Measurements from ENCODE around the gene ARL3.
"Not testable (repeated sequence)": the region's sequence is repeated elsewhere in the genome, so short reads cannot be mapped to it uniquely, and the experiment has no call there.

ARL3 gene

DNA sequence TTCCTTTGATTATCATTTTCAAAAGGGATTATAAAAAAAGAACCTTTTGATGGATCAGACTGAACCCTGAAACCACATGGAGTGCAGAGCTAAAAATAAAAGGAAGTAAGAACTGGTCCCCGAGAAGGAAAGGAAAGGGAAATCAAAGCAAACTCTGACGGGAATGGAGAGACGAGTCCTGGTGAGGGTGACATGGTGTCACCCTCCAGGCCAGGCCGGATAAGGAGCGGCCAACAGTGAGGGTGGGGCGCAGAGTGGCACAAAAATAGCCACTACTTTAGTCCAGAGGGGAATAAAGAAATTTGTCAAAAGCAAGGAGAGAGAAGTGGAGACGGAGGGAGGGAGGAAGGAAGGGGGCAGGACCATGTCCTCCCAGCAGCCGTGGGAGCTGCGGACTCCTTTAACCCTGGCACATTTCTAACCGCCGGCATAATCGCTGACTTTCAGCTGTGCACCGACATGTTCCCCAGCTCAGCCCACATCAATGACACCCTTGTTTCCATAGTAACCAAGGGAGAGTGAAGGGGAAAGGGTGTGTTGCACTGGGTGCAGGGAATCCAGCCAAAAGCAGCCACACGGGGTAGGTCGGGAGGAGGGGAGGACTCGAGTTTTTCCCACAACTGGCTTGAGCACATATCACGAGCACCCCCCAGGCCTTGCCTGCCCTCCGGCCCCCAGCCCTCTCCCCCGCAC, 40.2 kb downstream of the ARL3 start:
- peak in 1 of 2 experiments; percentile 39 for DNase-seq (ENCODE audit: low read depth in 2 of 2)

DNA sequence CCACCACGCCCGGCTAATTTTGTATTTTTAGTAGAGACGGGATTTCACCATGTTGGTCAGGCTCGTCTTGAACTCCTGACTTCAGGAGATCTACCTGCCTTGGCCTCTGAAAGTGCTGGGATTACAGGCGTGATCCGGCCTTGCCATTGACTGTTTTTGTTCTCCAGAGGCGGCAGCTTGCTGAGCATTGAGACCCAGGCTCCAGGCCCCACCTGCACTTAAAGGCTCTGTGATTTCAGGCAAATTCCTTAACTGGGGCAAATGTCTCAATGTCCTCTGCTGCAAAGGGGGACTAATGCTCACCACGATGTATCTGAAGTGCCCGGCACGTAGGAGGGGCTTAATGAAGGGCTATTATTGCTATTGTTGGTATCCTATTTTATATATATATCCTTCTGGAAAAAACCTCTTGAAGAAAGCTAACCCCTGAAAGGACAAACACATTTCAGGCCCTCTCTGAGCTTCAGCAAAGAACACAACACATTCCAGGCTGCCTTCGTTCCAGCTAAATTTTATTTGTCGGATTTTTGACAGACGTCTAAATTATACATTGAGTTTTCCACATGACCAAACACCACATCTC, 40.9 kb downstream of the ARL3 start:
- DNase-seq (ENCODE audit: low read depth in 2 of 2) = no peak

DNA sequence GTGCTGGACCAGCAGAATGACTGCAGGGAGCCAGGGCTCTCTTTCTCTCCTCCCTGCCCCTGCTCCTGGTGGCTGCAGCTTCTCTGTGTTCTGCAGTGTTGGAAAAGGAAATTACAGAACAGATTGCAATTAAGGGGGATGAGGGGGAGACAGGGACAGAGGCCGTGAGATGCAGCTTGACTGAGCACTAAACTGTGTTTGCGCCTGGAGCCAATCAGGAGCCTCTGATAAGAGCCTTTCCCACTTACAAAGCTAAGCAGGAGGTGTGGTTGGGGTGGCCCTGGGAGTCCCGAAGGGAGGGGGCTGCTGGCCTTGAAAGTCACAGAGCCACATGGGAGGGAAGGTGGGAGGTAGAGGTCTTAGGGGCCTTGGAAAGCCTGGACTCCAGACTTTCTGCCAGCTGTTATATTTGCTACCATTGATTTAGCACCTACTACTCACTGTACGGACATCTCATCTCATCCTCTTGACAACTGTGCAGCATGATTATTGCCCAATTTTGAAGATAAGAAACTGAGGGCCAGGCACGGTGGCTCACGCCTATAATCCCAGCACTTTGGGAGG, 43.2 kb downstream of the ARL3 start:
- DNase-seq (ENCODE audit: low read depth in 2 of 2) = no peak

DNA sequence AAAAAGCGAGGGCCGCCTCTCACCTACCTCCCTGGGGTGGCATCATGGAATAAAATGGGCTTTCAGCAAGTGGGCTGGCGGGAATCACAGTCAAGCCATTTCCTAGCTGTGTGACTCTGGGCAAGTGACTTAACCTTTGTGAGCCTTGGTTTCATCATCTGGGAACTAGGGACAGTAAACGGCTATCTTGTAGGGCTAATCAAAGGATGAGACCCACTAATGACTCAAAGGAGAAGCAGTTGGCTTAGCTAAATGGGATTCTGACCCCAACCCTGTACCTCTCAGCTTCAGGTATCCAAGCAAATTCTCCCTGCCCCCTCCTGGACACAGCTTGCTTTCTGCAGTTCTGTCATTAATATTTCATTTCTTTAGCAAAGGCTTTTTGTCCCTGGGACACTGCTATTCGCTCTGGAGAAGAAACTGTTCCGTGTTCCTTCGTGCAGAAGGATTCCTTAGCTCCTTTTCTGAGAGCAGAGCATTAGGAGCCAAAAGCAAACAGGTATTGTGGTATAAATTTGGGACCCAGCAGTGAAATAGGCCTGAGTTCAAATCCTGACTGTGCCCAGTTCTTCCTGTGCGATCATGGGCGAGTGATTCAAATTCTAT, 44.0 kb downstream of the ARL3 start:
- DNase-seq (ENCODE audit: low read depth in 2 of 2) = no peak

DNA sequence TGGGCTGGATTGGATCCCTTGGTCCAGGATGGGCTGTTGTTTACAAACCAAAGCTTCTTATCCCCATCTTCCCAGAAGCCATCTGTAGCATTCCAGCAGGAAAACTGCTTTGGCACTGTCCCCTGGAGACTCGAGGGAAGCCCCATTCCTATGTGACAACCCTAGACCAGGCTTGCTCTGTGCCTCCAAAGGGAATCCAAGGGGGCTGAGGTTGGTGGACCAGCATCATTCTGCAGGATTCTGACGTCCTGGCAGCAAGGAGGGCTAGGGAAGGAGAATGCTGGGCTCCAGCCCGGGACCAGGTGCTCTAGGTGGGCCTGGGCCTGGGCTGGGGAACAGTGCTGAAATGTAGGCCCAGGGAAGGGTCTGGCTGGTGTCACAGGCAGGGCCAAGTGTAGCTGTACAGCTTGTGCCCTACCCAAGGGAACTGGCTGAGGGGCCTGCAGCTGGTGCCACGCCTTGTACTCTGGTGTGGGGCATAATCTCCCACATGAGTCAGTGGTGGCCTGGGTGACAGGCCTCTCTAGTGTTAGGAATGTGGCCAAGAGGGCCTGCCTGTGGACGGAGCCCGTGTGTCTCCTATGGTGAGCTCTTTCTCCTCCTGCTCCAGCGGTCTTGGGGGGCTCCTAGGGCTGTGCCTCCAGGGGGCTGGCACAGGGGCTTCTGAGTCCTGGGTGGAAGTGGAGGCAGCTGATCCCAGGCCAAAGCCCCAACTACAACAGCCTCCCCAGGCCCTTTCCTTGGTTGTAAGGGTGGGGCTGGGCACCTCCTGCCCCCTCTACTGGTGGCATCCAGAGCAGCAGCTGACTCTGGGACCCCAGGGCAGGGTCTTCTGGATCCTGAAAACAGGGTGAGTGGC, 44.8 kb downstream of the ARL3 start:
- DNase-seq (ENCODE audit: low read depth in 2 of 2) = no peak

DNA sequence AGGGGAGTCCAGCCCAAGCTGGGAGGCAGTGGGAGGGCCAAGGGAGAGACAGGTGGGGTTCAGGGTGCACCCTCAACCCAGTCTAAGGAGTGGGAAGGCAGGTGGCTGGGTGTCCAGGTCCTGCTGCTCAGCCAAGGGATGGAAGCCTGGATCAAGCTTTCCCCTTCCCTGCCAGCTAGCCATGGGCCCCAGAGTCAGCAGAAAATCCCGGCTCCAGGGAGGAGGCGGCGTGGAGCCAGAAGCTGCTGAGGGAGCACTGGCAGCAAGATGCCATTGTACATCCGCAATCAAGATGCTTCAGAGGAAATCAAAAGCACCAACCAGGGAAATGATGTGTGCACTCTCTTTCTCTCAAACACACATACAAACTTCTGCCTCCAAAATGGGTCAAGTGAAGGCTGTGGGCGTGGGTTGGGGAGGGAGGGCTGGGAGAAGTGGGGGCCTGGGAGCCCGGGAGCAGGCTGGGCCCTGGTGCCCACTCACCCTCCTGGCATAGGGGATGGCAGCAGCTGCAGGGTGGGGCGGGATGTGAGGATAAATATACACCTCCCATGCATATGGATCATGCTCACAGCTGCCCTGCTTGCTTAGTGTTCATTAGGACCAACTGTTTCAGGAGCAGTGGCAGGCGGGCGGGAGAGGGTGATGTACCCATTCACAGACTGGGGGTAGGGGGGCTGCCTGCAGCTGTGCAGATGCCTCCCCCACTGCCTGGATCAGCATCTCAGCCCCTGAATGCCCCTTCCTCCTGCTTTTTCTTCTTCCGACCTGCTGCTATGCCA, 45.7 kb downstream of the ARL3 start:
- no peak for DNase-seq (ENCODE audit: low read depth in 2 of 2)

DNA sequence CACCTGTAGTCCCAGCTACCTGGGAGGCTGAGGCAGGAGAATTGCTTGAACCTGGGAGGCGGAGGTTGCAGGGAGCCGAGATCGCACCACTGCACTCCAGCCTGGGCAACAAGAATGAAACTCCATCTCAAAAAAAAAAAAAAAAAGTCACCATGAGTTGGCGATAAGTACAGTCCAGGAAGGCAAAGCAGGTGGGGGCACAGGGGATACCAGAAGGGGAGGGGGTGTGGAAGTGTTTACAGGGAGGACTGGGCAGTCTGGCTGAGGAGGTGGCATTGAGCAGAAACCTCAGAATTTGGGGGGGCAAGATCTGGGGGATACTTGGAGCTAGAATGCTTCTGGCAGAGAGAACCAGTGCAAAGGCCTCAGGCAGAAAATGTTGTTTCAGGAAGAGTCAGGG, 46.8 kb downstream of the ARL3 start:
- not testable (repeated sequence) for DNase-seq (ENCODE audit: low read depth in 2 of 2)

DNA sequence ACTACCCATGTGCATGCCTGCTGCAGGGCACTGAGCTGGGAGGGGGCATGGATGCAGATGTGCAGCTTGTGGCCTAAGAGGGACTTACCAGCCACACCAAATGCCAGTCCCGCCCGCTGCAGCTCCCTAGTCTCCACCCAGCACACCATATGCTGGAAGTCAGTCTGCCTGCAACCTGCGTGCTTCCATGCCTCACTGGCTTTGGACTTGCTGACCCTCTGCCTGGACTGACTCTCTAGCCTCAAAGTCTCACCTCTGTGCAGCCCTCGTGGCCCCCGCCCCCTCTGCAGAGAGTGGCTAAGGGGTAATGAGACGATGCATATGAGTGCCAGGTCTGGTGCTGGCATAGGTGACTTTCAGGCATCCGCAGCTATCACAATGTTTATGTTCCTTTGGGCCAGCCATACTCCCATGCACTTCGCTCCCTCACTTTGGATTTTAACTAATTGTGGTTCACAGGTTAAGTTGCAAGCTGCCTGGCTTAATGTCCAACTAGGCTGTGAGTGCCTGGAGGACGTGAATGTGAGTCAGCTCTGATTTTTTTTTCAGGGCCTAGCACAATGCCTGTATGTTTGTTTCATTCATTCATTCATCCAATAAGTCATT, 48.2 kb downstream of the ARL3 start:
- no peak for DNase-seq (ENCODE audit: low read depth in 2 of 2)

DNA sequence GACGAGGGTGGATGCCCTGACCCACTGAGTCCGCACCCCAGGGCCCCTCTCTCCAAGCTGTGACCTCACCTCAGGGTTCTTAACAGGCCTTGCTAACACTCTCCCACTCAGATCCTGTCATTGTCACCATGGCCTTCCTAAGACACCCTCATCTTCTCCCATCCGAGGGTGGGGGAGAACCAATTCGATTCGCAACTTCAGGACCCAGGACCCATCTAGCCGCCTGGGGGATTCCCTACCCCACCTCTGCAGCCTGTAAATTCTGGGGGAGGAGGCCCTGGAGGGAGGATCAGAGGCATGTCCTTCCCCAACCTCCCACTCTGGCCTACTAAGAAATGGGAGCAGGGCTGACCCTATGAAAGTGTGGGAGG, 52.6 kb downstream of the ARL3 start:
- no peak for DNase-seq (ENCODE audit: low read depth in 2 of 2)

DNA sequence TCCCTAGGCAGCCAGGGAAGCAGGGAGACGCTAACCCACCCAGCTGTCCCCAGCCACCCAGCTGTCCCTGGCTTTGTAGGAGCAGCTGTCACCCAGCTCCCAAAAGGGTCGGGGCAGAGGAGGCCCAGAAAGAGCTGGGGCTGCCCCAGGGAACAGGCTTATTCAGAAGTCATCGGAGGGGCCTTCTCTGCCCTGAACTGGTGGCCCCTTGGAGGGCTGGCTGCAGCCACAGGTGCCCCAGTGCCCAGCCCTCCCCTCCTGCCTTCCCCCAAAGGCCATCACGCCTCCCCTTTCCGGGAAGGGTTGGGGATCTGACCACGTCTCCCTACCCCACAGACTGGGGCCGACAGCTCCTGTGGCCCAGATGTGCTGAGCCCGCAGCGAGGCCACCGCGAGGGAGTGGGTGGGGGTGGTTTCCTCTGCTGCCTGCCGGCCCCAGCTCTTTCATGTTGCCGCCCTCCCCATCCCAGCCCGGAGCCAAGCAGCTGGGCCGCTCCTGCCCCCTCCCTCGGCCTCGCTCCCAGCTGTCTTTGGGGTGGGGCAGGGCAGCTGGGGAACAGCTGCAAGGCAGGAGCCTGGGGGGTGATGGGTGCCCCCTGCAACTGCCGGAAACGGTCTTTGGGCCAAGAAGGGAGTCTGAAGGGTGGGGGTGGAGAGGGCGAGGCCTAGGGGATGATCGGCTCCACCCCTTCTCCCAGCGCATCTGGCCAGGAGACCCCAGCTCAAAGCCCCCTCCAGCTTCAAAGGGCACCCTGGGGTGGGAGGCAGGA, 53.1 kb downstream of the ARL3 start:
- DNase-seq (ENCODE audit: low read depth in 2 of 2) = peak; percentile 27 to 40

DNA sequence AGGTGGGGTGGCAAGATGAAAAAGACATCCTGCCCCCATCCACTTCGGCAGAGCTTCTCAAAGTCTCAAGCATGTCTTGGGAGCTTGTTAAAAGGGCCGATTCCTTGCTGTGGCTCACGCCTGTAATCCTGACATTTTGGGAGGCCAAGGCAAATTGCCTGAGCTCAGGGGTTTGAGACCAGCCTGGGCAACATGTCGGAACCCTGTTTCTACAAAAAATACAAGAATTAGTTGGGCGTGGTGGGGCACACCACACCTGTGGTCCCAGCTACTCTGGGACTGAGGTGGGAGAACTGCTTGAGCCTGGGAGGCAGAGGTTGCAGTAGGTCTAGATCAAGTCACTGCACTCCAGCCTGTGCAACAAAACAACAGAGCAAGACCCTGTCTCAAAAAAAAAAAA, 55.4 kb downstream of the ARL3 start:
- DNase-seq (ENCODE audit: low read depth in 2 of 2) = no peak

DNA sequence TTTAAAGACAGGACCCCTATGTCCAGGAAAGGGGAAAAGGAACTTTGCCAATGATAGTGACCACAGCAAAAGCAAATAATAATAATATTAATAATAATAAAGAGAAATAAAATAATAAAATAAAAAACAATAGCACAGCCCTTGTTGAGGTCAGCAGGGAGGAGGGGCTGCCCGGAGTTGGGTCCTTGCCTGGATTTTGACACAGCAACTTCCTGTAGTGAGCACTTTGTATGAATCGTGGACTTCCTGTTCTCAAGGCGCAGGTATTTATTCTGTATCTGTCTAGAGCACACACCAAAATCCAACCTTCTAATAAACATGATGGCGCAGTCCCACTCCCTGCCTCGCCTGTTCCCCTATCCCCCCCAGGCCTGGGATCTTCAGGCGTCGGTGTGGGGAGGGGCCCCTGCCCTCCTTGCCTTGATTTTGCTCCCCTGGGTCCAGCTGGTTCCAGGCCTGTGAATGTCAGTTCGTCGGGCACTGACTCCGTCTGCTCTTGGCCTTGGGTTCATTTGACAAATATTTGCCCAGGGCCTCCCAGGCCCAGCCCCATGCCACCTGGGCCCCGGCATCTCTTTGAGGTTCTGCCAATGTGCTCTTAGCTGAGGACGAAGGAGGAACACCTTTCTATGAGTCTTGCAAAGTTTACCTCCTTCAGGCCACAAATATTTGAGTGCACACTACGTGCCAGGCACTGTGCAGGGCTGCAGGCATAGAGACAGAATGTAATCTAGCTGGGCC, 56.0 kb downstream of the ARL3 start:
- DNase-seq (ENCODE audit: low read depth in 2 of 2) = no peak

DNA sequence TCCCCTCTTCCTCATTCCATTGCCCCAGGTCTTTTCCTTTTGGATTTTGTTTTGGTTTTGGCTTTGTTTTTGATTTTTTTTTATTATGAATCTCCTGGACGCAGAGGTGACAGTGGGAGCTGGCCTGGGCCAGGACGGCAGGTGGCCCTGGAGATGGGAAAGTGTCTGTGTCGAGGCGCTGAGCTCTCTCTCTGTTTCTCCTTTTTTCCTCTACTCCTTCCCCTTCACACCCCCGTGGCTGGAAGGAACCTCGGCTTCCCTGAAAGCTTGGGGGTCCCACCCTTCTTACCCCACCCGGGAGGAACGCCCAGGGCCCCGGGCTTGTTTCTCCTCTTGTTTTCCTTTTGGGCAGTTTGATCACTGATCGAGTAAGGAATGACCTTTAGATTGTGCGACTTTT, 56.7 kb downstream of the ARL3 start:
- DNase-seq (ENCODE audit: low read depth in 2 of 2) = no peak

DNA sequence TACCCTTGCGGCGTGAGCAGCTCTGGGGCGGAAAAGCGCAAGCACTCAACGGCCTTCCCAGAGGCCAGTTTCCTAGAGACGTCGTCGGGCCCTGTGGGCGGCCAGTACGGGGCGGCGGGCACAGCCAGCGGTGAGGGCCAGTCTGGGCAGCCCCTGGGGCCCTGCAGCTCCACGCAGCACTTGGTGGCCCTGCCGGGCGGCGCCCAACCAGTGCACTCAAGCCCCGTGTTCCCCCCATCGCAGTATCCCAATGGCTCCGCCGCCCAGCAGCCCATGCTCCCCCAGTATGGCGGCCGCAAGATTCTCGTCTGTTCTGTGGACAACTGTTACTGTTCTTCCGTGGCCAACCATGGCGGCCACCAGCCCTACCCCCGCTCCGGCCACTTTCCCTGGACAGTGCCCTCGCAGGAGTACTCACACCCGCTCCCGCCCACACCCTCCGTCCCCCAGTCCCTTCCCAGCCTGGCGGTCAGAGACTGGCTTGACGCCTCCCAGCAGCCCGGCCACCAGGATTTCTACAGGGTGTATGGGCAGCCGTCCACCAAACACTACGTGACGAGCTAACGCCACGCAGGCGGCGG, 57.3 kb downstream of the ARL3 start:
- no peak for DNase-seq (ENCODE audit: low read depth in 2 of 2)

DNA sequence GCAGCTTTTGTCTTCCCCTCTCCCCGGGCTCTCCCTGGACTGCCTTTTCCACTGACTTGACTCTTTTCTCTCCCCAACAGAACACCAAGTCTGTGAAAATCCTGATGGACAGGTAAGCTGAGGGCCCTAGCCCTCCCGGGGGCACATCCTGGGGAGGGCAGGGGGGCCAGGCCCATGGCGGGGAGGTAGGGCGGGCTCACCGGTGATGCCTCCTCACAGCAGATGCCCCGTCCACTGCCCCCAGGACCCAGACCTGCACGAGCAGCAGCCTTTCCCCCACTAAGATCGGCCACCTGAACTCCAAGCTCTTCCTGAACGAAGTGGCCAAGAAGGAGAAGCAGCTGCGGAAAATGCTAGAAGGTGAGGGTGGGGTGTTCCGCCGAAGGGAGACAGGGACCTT, 58.2 kb downstream of the ARL3 start:
- no peak for DNase-seq (ENCODE audit: low read depth in 2 of 2)

DNA sequence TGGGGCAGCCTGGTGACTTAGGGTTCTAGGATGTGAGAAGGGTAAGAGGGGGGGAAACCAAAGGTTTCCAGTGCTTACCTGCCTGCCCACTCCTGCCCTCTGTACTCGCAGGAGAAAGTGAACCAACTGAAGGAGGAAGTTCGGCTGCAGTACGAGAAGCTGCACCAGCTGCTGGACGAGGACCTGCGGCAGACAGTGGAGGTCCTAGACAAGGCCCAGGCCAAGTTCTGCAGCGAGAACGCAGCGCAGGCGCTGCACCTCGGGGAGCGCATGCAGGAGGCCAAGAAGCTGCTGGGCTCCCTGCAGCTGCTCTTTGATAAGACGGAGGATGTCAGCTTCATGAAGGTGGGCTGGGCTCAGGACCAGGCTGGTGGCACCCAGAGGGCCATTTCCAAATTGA, 59.2 kb downstream of the ARL3 start:
- DNase-seq (ENCODE audit: low read depth in 2 of 2) = no peak

DNA sequence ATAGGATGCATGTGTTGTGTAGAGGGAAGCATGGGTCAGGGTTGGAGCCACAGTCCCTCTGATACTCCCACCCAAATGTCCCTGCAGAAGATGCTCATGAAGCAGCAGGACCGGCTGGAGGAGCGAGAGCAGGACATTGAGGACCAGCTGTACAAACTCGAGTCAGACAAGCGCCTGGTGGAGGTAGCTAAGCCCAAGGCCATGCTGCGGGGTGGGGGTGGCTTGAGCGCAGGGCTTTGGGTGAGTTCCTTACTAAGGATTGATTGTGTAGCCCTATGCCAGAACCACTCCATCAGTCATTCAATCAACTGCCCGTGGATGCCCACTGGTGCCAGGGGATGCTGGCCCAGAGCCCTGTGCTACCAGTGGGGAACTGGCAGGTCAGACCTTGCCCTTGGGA, 59.6 kb downstream of the ARL3 start:
- no peak for DNase-seq (ENCODE audit: low read depth in 2 of 2)

DNA sequence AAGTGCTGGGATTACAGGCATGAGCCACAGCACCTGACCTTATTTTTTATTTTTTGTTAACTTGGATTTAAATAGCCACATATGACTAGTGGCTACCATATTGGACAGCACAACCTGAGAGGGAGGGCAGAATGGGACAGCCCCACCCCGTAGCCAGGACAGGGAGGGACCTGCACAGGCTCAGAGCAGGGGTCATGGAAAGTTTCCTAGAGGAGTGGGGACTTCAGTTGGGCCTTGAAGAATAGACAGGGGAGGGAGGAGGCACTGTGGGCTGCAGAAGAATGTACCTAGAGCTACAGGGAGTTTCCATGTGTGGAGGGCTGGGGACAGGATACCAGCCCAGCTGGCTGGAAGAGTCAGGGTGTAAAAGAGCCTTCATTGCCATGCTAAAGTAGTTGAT, 61.1 kb downstream of the ARL3 start:
- no peak for DNase-seq (ENCODE audit: low read depth in 2 of 2)
